ENCODE measurements around the gene VILL.

Gene VILL

DNA sequence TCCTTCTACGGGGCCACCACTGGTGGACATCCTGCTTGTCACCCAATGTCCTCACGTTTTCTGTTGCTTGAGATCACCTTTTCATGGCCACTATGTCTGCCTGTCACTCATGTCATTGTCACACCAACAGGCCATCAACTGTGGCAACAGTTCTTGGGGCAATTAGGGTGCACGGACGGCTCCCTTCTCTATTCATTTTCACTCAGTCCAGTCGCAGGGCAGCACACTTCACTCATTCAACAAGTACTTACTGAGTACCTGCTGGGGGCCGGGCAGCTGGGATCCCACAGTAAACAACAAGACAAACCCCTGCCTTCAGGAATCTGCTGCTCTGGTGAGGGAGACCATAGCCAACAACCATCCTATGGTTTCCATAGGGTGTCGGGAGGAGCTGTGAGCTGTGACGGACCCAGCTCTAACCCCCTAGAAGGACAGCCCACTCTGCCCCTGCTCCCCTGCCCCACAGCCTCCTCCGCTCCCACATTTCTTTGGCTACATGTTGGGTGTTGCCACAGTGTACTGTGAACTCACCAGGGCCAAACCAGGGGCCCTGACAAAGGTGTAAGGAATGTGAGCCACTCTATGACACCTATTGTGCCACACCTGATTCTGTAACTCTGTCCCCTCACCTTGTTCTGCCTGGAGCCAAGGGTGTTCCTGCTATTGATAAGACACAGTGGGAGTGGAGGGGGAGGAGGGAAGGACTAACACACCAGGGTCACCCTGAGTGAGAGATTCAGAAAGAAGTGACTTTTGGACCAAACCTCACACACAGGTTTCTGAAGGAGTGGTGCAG lies 1.9 kb downstream of the VILL start:
- no peaks in the 10 kb centered on the region for H3K4me1 ChIP-seq
- no peak overlapping the region for H3K4me3 ChIP-seq (ENCODE audit: low read depth, low read length)
- no peaks in the 10 kb centered on the region for H3K9me3 ChIP-seq
- H3K27me3 ChIP-seq = no peaks in the 10 kb centered on the region
- no peak for TF ChIP-seq CTCF (IDR thresholded peaks at IDR 0.05; ENCODE audit: low read depth, low read length)
- no peaks in the 10 kb centered on the region for H3K36me3 ChIP-seq
- no peak for DNase-seq

DNA sequence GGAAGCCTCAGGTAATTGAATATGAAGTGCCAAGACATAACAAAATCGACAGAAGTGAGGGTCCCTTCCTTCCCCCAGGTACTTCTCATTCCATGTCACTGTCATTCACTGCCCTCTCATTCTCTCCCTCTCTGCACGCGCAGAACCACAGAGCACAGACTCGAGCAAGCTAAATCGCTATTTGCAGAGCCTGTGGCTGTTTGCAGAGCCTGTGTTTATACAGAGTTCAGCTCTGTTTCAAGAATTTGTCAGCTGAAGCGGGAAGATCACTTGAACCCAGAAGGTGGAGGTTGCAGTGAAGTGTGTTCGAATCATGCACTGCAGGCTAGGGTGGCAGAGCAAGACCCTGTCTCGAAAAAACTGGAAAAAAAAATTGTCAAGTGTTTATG lies 2.5 kb downstream of the VILL start:
- Histone ChIP-seq H3K36me3 (no peaks in the 10 kb centered on the region), H3K4me3 (ENCODE audit: low read depth, low read length) (no peak overlapping the region), H3K27me3 (no peaks in the 10 kb centered on the region), H3K4me1 (no peaks in the 10 kb centered on the region), H3K9me3 (no peaks in the 10 kb centered on the region)
- no peak for DNase-seq
- no peak for TF ChIP-seq CTCF (IDR thresholded peaks at IDR 0.05; ENCODE audit: low read depth, low read length)

- Histone ChIP-seq H3K36me3 (no peaks in the 10 kb centered on the region), H3K27me3 (no peaks in the 10 kb centered on the region), H3K4me3 (ENCODE audit: low read depth, low read length) (peak overlapping the region; percentile 65), H3K4me1 (no peaks in the 10 kb centered on the region), H3K9me3 (no peaks in the 10 kb centered on the region)
- TF ChIP-seq CTCF (IDR thresholded peaks at IDR 0.05; ENCODE audit: low read depth, low read length) = no peak
- no peak for DNase-seq
Measured at GRCh38 chr3:37993460-37993819, 2.9 kb downstream of the VILL start.

DNA sequence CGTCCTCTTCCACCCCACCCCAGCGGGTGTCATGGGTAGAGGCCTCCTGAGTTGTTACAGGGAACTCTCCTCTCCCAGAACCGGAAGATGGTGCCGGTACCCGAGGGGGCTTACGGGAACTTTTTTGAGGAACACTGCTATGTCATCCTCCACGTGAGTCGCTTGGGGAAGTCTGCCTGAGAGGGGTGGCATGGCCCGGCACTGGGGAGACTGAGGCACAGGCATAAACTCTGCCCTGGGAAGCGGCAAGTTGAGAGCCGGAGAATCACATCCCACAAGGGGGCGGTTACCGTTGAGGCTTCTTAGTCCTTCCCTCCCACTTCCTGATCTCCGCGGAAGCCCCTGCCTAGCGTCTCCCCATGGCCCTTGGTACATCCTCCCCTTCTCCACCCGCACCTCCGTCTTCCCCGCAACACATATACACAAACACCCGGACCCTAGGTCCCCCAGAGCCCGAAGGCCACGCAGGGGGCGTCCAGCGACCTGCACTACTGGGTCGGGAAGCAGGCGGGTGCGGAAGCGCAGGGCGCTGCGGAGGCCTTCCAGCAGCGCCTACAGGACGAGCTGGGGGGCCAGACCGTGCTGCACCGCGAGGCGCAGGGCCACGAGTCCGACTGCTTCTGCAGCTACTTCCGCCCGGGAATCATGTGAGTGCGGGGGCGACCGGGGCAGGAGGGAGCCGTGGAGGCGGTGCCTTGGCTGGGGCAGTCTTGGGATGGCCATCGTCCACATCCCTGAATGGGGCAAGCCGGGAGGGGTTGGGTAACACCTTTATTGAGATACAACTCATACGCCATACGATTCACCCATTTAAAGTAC lies 3.4 kb downstream of the VILL start:
- peak overlapping the region; percentile 65 for H3K4me3 ChIP-seq (ENCODE audit: low read depth, low read length)
- TF ChIP-seq CTCF (IDR thresholded peaks at IDR 0.05; ENCODE audit: low read depth, low read length) = 0 out of 2 replicates have a peak, but pooled peaks have one; percentile 7
- no peaks in the 10 kb centered on the region for H3K4me1 ChIP-seq
- no peaks in the 10 kb centered on the region for H3K36me3 ChIP-seq
- peak; percentile 67 for DNase-seq
- H3K27me3 ChIP-seq = no peaks in the 10 kb centered on the region
- no peaks in the 10 kb centered on the region for H3K9me3 ChIP-seq

DNA sequence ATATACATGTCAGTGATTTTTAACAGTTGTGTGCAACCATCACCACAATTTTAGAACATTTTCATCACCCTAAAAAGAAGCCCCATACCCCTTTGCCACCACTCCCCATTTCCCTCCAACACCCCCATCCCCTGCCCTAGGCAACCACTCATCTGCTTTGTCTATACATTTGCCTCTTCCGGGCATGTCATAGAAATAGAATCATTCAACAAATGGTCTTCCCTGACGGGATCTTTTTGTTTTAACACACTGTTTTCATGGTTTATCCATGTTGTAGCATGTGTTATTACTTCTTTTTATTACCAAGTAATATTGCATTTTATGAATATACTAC lies 4.0 kb downstream of the VILL start:
- no peak for TF ChIP-seq CTCF (IDR thresholded peaks at IDR 0.05; ENCODE audit: low read depth, low read length)
- no peak for DNase-seq
- no peaks in the 10 kb centered on the region for H3K36me3 ChIP-seq
- H3K9me3 ChIP-seq = no peaks in the 10 kb centered on the region
- no peaks in the 10 kb centered on the region for H3K4me1 ChIP-seq
- no peaks in the 10 kb centered on the region for H3K27me3 ChIP-seq
- peak overlapping the region; percentile 65 for H3K4me3 ChIP-seq (ENCODE audit: low read depth, low read length)
